ENCODE results near the gene CTBP2.
A peak's percentile ranks its signal among the peaks of the same experiment; 100 is the strongest.

DNA sequence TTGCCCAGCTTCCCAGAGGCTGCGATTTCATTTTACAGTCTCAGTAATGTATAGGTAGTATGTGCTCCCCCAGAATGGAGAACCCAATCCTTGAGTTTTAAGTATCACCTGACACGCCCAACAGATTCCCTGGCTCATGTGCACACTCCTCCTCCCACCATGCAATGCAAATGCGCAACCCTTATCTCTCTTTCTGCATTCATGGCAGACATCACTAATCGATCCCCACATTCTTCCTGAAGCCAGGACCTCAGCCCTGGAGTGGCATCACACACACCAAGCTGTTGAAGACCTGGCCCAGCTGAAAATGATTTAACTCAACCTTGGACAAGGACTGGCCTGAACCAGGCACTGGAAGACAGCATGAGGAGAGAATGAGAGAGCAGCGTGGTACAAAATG, 150.0 kb downstream of the CTBP2 start:
- TF ChIP-seq, protein P1, sequence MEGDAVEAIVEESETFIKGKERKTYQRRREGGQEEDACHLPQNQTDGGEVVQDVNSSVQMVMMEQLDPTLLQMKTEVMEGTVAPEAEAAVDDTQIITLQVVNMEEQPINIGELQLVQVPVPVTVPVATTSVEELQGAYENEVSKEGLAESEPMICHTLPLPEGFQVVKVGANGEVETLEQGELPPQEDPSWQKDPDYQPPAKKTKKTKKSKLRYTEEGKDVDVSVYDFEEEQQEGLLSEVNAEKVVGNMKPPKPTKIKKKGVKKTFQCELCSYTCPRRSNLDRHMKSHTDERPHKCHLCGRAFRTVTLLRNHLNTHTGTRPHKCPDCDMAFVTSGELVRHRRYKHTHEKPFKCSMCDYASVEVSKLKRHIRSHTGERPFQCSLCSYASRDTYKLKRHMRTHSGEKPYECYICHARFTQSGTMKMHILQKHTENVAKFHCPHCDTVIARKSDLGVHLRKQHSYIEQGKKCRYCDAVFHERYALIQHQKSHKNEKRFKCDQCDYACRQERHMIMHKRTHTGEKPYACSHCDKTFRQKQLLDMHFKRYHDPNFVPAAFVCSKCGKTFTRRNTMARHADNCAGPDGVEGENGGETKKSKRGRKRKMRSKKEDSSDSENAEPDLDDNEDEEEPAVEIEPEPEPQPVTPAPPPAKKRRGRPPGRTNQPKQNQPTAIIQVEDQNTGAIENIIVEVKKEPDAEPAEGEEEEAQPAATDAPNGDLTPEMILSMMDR (IDR thresholded peaks at IDR 0.05): no peak
- TF ChIP-seq POLR2A (IDR thresholded peaks at IDR 0.05) (no peak), POLR2AphosphoS5 (IDR thresholded peaks at IDR 0.05) (peak in 1 of 3 donors; percentile 27), EP300 (IDR thresholded peaks at IDR 0.05) (no peak)

All from stomach (tissue), 4 donors.